GM21367 (cell line): ENCODE results near the gene LAMA4.

Experiments used
- ATAC-seq: cut with Tn5 transposase; IDR thresholded peaks from one replicate; pipeline ENCODE4 v1.9.1; 2021; ENCODE audit not compliant: unreplicated experiment

LAMA4 gene

DNA sequence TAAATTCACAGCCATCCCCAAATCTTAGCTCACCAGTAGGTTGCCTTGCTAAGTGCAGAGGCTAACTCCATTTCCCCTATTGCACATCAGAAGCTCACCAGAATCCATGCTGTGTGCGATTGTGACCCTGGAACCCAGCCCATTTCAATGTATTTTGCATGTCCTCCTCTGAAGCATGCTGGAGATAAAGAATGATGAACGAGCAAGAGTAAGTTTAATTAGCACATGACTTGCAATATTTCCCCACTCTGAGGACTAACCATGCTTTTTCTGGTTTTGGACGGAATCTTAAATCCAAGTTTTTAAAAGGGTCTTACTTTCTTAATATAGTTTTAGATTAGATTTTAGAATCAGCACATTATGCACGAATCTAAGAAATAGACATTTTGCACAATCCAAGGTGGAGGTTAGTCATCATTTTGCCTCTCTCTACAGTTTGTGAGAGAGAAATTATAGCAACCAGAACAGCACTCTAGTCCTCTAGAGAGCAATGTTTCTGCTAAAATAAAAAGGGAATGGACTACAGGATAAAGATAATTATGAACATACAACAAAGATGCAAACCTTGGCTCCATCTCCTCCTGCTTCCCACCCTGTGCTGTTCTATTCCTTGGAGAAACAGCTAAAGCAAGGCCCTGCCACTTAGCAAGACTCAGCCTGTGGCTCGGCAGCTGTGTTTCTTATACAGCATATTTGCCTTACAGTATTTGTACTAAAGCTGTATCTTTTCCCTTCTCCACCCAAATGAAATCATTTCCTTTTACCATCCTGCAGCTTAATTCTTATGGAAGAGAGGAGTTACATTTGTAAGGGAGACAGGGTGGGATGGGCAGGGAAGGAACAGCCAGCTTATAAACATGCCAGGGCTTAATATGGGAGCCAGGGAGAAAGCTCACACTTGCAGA, 24.9 kb upstream of the LAMA4 start:
- ATAC-seq: no peak

DNA sequence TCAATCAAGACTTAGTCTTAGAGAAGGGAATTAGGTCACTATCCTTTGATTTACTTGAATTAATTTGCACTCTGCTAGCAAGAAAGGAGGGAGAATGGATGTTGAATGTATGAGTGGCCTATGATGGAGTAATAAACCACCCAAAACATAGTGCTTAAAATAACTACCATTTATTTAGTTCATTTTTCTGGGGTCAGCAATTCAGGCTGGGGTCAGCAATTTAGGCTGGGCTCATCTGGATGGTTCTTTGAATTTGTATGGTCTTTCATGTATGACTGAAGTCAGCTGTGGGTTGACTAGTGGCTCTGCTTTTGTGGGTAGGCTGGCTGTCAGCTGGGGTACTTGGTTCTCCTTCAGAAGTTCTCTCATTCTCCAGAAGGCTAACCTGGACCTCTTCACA, 21.0 kb upstream of the LAMA4 start:
- no peak for ATAC-seq

DNA sequence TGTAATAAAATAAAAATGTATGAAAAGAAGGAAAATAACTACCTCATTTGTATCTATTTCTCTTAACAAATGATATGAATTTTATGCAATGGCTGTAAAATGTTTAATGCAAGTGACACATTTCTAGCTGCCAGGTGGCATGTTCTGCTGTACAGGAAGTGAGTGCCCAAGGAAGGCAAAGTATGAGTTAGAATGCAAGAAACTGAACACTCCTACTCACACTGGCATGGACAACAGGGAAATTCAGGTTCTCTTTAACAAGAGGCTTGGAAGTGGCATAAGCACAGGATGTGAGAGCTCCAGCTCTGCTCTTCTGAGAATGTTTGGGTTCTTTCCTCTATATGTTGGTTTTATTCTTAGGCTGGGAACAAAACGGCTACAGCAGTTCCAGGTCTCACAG, 20.4 kb upstream of the LAMA4 start:
- ATAC-seq: no peak

DNA sequence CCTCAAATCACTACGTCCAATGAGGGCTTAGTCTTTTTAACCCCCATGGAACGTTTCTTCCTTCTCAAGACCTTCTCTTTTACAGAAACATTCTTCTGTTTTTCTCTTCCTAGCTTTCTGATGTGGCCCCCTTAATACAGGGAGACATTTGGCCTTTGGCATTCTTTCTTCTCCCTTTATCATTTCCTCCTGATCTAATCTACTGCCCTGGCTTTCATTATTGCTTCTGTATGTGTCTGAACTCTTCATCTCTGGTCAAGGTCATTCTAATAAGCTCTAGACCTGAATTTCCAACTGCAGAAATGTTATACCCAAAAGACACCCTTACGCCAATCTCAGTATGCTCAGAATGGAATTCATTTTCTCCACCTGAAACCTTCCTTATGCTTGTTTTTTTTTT, 18.4 kb upstream of the LAMA4 start:
- no peak for ATAC-seq

DNA sequence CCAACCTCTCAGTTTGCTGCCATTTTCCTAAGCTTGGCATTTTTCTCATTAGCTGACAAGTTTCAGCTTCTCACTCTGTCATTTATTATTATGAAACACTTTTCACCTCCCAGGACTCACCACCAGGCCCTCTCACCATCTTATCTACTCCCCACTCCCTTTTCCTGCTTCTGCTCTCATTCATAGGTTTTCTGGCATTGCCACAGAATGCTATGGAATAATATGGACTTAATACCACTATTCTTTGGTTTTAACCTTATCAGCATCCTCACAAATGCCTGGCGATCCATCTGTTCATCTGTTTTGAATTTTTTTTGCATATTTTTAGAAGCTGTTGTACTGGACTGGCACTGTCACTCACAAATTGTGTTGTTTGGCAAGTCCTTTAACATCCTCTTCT, 16.4 kb upstream of the LAMA4 start:
- no peak for ATAC-seq

DNA sequence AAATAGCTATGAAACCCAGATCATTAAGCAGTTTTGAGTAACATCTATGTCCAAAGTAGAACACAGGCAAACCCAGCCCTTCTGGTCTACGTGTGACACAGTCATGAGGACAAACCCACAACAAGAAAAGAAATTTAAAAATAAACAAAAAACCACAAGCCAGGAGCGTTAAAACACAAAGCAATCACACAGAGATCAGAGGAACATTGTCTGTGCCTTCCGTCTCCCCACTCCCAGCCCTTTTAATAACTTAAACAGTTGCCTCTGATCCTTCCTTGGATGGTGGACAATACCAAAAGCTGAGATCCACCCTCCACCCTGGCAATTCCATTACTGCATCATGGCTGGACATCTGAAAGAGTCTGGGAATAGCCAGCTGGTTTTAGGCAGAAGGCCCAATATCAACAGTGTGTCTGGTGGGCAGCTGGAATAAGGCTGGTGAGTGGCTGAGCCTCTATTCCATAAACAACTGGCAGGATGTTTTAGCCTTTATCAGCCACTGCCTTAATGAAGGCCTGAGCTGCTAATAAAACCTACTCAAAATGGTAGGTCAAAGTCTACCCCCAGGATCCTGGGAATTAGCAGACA, 15.7 kb upstream of the LAMA4 start:
- ATAC-seq: no peak

DNA sequence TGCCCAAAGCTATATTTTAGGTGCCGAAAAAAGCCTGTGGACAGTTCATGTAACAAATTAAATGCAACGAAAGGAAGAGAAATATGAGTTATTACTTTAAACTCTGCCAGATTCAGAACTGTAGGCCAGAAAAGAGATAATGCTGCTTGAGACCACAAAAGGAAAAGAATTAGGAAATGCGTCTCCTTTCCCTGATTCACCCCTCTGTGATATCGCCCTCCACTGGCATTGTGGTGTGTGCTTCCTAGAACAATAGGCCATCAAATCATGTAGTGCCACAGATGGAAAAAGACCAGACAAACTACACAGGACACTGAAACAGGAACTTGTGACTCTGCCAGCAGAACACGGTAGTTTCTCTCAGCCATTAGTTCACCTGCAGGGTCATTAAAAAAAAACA, 14.7 kb upstream of the LAMA4 start:
- ATAC-seq: no peak

DNA sequence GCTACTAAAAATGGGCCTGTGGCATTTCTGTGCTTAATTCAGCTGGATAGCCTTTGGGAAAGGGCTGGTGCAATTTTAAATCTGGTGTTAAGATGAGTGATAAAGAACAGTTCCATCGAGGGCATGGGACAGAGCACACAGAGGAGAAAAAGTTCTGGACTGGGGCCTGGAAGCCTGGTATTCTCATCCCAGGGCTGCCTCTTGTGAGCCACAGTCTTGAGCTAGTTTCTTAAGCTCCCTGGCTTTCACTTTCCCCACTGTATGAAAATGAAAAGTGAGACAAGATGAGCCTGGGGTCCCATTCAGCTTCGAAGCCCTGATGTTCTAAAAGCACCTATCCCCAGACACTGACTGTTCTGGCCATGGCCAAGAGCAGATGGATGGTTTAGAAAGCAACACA, 14.3 kb upstream of the LAMA4 start:
- ATAC-seq: no peak

DNA sequence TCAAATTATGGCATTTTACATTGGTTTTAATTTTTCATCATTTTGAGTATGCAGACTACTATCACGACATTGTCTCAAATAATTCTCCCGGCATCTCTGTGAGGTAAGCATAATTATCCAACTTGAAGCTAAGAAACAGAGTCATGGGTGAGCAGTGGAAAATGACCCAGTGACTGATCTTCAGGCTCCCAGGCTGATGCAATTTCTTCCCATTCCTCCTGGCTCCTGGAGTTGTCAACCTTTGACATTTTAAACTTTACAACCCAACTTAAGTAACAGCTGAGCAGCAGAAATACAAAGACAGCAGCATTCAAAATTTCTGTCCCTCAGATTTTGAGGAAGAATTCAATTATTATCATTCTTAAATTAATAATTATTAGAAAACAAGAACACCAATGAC, 13.7 kb upstream of the LAMA4 start:
- ATAC-seq: no peak

DNA sequence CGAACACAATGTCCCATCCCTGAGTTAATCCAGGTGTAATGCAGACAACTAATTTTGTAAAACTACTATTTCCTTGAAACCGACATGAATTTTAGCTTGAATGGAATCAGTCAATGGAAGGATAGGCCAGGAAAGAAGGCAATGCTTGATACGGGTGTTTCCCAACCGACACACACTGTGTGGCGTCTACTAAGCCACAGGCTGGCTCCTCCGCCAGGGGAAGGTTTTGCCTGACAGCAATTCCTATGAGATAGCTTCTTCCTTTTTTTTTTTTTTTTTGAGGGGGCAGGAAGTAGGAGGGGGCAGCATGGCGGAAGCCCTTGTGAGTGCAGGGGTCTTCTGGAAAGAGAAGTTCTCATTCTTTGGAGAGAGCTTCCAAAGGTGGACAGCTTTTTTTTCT, 12.0 kb upstream of the LAMA4 start:
- ATAC-seq: no peak

DNA sequence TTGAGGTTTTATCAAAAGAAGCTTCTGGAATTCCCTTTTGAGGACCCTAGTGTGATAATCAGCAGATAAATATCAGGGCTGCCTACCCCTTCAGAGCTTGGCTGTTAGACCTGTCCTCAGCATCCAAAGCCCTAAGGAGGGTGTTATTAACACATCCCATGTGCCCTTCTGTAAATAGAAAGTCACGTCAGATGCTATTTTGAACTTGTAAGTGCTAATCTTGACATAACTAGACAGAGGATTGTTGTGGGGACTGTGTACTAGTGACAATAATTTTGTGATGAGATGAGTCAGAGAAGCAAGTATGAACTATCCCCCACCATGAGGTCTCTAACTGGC, 4.9 kb upstream of the LAMA4 start:
- ATAC-seq: no peak

DNA sequence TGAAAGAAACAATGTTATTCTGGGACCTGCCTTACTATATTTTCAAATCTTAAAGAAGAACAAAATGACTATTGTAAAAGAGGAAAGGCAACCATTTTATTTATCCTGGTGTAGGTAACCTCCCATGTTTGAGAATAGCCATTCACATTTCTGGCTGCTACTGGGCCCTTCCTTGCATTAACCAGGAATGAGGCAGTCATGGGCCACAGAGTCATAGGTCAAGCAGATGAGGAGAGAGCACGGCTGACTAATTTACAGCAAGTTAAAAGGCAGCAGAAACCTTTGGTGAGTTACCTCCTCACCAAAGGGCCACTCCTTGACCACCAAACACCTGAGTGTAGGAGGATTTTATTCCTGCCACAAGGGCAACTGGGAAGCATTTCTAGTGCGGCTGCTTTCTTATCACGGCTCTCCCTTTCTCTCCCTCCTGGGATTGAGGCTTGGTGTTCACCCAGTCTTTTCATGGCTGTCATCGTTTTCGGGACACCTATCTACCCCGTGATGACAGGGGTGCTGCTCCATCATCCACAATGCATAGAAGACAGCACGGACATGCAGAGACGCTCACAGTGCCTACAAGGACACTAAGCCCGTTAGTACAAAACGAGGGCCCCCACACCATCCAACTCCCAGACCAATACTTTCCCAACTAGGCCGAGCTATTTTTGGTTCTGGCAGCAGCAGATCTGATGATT, 4.4 kb upstream of the LAMA4 start:
- ATAC-seq: no peak

DNA sequence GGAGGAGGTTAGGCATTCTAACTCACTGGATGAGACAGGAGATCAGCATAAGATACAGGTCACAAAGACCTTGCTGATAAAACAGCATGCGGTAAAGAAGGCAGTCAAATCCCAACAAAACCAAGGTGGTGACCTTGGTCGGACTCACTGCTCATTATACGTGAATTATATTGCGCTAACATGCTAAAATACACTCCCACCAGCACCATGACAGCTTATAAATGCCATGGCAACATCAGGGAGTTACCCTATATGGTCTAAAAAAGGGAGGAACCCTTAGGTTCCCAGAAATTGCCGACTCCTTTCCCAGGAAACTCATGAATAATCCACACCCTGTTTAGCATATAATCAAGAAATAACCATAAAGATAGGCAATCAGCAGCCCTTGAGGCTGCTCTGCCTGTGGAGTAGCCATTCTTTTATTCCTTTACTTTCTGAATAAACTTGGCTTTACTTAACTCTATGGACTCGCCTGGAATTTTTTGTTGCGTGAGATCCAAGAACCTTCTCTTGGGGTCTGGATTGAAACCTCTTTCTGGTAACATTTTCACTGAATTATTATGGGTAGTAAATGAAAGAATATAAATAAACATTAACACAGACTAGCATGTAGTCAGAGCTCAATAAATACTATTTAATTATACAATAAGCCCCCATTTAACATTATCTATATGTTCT, 3.0 kb upstream of the LAMA4 start:
- no peak for ATAC-seq

DNA sequence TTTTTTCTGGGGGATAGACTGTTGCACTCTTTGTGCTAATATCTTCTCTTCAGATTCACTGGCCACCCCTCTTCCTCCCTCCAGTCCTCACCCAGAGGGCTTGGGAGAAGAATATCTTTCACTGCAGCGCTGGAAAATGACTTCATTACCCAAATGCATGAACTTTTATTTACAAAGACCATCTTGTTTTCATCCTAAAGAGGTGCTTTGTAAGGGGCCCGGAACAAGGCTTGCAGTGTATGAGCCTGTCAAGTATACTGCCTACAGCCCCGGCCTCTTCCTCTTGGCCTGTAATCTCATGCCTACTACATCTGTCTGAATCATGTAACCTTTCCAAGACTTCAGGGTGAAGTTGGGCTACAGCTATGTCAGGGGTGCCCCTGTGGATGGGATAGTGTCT, 554 bp upstream of the LAMA4 start:
- no peak for ATAC-seq

DNA sequence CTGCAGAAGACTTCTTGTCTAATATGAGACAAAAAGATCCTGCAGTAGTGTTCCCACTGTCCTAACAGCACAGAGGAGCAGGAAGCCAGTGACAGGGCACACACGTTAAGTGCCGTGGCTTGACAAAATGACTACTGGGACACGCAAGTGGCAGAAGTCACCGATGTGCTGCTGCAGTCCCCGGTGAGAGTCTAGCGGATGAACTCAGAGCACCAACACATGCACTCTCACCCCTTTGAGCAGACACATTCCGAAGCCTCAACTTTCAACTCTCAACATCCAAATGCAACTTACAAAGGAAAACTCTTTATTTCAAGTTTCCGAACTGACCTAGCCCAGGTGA, 898 bp downstream of the LAMA4 start:
- ATAC-seq: no peak

DNA sequence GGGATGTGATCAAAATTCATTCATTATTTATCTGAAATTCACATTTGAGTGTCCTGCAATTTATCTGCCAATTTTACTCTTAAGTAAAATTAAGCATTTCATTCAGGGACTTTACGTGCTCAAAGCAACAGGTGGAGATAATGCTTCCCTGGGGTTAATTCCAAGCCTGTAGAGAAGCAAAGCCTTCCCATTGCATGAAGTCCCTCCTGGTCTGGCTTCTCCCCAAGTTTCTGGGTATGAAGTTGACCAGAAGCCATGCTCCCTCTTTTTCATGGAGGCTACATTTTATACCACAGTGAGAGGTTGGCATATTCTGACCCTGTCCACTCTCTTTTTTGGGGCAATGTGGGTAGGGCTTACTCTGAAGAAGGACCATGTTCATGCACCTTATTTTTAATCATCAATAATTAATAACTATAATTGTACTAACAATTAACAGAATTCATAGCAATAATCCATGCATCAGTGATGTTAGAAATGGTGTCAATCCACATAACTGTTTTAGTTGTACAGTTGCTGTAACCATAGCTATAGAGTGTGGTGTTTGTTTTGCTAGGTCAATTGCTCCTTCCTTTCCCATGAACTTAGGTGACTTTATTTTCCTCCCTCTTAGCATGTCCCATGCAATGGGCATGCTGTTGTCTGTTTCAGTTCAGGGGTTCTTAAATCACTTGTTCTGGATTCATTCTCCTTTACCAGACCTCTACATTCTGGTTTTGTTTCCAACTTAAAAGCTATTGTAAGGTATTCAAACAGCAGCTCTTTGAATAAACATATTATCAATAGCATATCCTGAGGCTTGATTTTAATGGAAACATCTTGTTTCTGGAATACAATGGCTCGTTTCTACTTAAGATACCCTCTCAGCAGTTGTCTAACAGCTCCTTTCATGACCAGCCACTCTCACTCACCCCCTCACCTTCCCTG, 1.5 kb downstream of the LAMA4 start:
- ATAC-seq: no peak

DNA sequence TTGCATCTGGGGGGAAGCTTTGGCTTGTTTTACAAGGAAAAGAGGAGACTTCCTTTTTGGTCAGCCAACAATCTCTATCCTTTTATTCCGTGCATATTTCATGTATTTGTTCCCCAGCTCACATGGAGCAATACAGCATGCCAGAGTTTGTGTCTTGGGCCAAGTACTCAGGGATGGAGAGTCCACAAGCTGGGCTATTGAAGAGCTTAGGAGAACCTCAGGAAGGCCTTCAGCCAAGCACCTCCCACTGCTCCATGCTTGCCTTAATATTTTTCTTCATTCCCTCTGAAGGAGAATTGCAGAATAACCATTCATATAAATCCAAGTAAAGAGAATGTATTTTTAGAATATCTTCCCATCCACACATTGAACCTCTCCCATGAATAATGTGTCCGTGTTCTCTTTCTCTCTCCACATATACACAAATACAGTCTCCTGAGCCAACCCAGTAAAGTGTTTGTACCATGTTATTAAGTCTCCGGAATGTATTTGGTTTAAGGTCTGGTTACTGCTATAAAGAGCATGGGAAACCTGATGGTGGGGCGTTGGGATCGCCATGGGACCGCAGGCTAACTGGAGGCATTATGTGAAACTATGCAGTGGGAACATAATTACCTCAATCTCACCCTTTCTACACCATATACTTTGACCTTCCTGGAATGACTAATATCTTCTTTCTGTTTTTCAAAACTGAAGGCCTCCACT, 3.0 kb downstream of the LAMA4 start:
- no peak for ATAC-seq

DNA sequence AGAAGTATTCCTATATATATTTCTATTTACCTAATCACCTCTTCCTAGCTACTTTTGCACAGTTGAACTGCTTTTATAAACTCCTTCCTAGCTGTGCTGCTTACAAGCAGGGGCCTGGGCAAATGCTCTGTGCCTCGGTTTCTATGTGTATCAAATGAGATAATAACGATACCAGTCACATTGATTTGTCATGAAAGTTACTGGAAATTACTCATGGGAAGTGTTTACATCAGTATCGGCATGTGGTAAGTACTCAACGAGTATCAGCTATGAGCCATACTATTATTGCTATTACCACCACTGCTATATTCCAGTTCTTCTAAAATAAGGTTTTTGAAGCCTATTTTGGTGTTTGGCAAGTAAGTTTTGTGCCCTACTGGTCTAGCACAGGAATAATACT, 4.9 kb downstream of the LAMA4 start:
- ATAC-seq: no peak

DNA sequence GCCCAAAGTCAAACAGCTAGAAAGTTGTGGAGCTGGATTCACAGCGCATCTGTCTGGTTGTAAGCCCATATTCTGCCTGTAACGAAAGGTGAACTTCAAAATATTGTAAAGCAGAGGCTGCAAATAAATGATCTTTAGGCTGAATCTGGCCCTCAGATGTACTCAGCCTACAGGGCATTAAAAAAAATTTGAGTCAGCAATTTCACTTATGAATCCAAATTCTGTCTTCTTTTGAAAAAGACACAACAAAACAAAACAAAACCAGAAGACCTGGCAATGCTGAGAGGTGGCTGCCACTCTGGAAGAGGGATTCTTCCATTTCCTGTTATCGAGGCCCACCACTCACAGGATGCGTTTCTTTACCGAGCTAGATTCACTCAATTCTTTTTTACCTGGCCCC, 7.1 kb downstream of the LAMA4 start:
- ATAC-seq: no peak

DNA sequence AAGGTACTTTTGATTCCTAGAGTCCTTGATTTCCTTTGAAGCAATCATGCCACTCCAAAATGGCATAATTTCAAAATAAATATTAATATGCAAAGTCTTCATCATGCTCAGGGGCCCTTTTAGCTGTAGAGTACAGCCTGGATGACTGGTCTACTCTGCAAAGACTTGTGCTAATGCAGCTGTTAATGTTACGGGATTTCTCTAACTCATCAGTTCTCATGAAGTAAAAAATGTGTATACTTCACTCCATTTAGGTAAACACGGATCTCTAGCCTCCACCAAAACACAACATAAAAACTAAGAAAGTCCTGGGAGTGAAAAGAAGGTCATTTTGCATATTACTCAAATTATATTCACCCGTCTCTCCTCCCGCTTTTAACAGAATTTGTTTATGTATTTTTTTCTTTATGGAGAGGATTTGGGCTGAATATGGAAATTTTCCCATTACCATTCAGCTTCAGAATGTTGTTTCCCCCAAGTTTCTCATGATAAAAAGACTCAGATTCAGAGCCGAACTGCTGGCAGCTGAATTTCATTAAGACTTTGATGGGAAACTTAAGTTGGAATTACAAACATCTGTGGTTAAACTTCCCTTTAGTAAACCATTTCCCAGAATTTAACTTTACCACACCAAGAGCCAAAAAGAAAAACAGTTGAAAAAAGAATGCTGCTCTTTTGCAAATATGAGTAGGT, 8.7 kb downstream of the LAMA4 start:
- ATAC-seq: no peak
